K562 (cell line): Measurements from ENCODE around the gene PPIL1. TPM values are rescaled to one million over a fixed set of nuclear protein-coding genes. Genes with fewer than 3 reads are reported as not detected.

Experiments
- BCLAF1 ChIP-seq, 2 experiments: fragments of 450-650 bp in 1 of 2; IDR thresholded peaks; 2 replicates each; pipeline ENCODE4 v1.6.1; 2011 to 2017; ENCODE audit warnings: low read depth in 2 of 2, antibody characterized with exemption in 1 of 2, borderline replicate concordance in 1 of 2, low read length in 1 of 2, mild to moderate bottlenecking in 1 of 2, mixed read lengths in 1 of 2; ENCODE audit not compliant: control insufficient read depth in 1 of 2
- CGGBP1 ChIP-seq: fragments of 250-450 bp; sonication (Bioruptor Pico); IDR thresholded peaks from 2 replicates; pipeline ENCODE4 v1.9.0; 2021; ENCODE audit warnings: mild to moderate bottlenecking
- FOXP1 ChIP-seq: sonication (generic); formaldehyde crosslinking; IDR thresholded peaks from 2 replicates; pipeline ENCODE4 v1.8.0; 2022; ENCODE audit warnings: mild to moderate bottlenecking, missing genetic modification reagents
- GABPA ChIP-seq: fragments of 200-800 bp; sonication (Bioruptor generic); conservative IDR thresholded peaks from 2 replicates; pipeline ENCODE4 v1.6.1; 2016; ENCODE audit warnings: low read depth, missing genetic modification characterization, missing compliant biosample characterization
- KDM2B ChIP-seq: fragments of 250-450 bp; sonication (Bioruptor Pico); IDR thresholded peaks from 2 replicates; pipeline ENCODE4 v1.8.0; 2021; ENCODE audit warnings: mild to moderate bottlenecking, moderate library complexity
- LCOR ChIP-seq: sonication (generic); formaldehyde crosslinking; IDR thresholded peaks from 2 replicates; pipeline ENCODE4 v1.8.0; 2022; ENCODE audit warnings: mild to moderate bottlenecking, missing genetic modification reagents
- MLX ChIP-seq, 2 experiments: fragments of 450-650 bp in 1 of 2; sonication (generic) in 1 of 2; formaldehyde crosslinking; conservative IDR thresholded peaks; 2 replicates each; pipeline versions ENCODE4 v1.4.0 to v1.8.1; 2020 to 2022; ENCODE audit warnings: mild to moderate bottlenecking in 1 of 2, missing genetic modification reagents in 1 of 2
- POLR2A ChIP-seq: fragments of 450-650 bp; conservative IDR thresholded peaks from 2 replicates; pipeline ENCODE4 v1.6.1; 2016
- STAT6 ChIP-seq: sonication (generic); formaldehyde crosslinking; IDR thresholded peaks from 2 replicates; pipeline ENCODE4 v1.8.1; 2023; ENCODE audit warnings: mild to moderate bottlenecking, missing genetic modification reagents
- TEAD1 ChIP-seq, 2 experiments: fragments of 450-650 bp in 1 of 2; sonication (generic) in 1 of 2; formaldehyde crosslinking; IDR thresholded peaks; 2 replicates each; pipeline versions ENCODE4 v1.4.0 to v1.8.0; 2020 to 2022; ENCODE audit warnings: mild to moderate bottlenecking in 2 of 2, missing genetic modification reagents in 1 of 2
- ZBTB11 ChIP-seq, 3 experiments: fragments of 200-800 bp in 1 of 3; fragments of 250-450 bp in 1 of 3; fragments of 450-650 bp in 1 of 3; sonication (Bioruptor Pico) in 1 of 3; sonication (Bioruptor generic) in 1 of 3; formaldehyde crosslinking in 1 of 3; IDR thresholded peaks; 2 replicates each; pipeline versions ENCODE4 v1.6.1 to v1.8.0; 2016 to 2022; ENCODE audit warnings: mild to moderate bottlenecking in 2 of 3, missing genetic modification characterization in 2 of 3, missing compliant biosample characterization in 1 of 3, moderate library complexity in 1 of 3
- ZNF12 ChIP-seq: sonication (generic); formaldehyde crosslinking; IDR thresholded peaks from 2 replicates; pipeline ENCODE4 v1.4.0; 2020; ENCODE audit warnings: mild to moderate bottlenecking, missing genetic modification reagents
- ZNF124 ChIP-seq: sonication (generic); formaldehyde crosslinking; IDR thresholded peaks from 2 replicates; pipeline ENCODE4 v1.8.1; 2022; ENCODE audit warnings: missing genetic modification reagents
- polyA plus RNA-seq, 8 experiments: library from polyadenylated mRNA; depleted of rRNA in 4 of 8; stranded (reverse) in 5 of 8; unstranded in 3 of 8; fragments of >200 nt; fragmentation: Nextera tagmentation in 2 of 8; fragmentation: Illumina TruSeq in 1 of 8; extraction: Ambion mirVana in 2 of 8; extraction: Trizol in 1 of 8; gene quantifications; 2 replicates each; pipeline versions ENCODE4 v1.2.1 to v1.2.3, GENCODE V29; 2011 to 2014; ENCODE audit warnings: inconsistent platforms in 1 of 8, missing spikeins in 1 of 8
- total RNA-seq, 7 experiments: library from RNA; depleted of rRNA in 6 of 7; stranded (reverse); fragments of >200 nt in 6 of 7; fragmentation: Illumina TruSeq in 2 of 7; extraction: Trizol in 2 of 7; gene quantifications; 2 replicates each; pipeline versions ENCODE4 v1.2.1 to v1.2.3, GENCODE V29; 2011 to 2021; ENCODE audit warnings: low replicate concordance in 1 of 7

PPIL1 gene
- total and polyA plus RNA-seq, 9 of the 15 experiments (the other 6 are each of a cell fraction or from before 2014, with no cell fraction given), result 65.8 to 205 (median 130) TPM

- peak; percentile 100 for TF ChIP-seq GABPA (tag)
- TF ChIP-seq TEAD1 (CRISPR knock-in tag; IDR thresholded peaks at IDR 0.05), result peak; percentile 53 to 97; a peak in 3 of 4 replicates
- TF ChIP-seq ZBTB11 (CRISPR knock-in tag; IDR thresholded peaks at IDR 0.05), result peak; percentile 94 to 99 (median 98)
- TF ChIP-seq LCOR (CRISPR knock-in tag), result peak; percentile 98
- TF ChIP-seq POLR2A, result peak; percentile 90
- peak; percentile 95; the same call in 1 of the 2 replicates for TF ChIP-seq STAT6 (CRISPR knock-in tag)
- 0 out of 4 replicates have a peak, but pooled peaks of 1 of the 2 experiments have one; percentile 4 for TF ChIP-seq MLX (CRISPR knock-in tag; conservative IDR thresholded peaks at IDR 0.05)
- TF ChIP-seq KDM2B, result 0 out of 2 replicates have a peak, but pooled peaks have one; percentile 32
- TF ChIP-seq CGGBP1 (CRISPR knock-in tag), result peak; percentile 65
- TF ChIP-seq ZNF12, result peak; percentile 78; the same call in 1 of the 2 replicates
- peak; percentile 60; the same call in 1 of the 2 replicates for TF ChIP-seq FOXP1 (CRISPR knock-in tag)
- TF ChIP-seq ZNF124 (CRISPR knock-in tag), result no peak
- peak in 1 of 2 experiments; percentile 97; a peak in 2 of 4 replicates for TF ChIP-seq BCLAF1 (IDR thresholded peaks at IDR 0.05; ENCODE audit: borderline replicate concordance in 1 of 2, control insufficient read depth in 1 of 2, low read depth in 2 of 2, low read length in 1 of 2)
Measured at GRCh38 chr6:36874443-36875249, at the start of gene PPIL1 (continued).
